GM19452 (cell line): ENCODE measurements around the gene C10orf90.

Experiments used
- ATAC-seq: cut with Tn5 transposase; IDR thresholded peaks from one replicate; pipeline ENCODE4 v1.9.1; 2021; ENCODE audit not compliant: unreplicated experiment

Gene C10orf90, protein sequence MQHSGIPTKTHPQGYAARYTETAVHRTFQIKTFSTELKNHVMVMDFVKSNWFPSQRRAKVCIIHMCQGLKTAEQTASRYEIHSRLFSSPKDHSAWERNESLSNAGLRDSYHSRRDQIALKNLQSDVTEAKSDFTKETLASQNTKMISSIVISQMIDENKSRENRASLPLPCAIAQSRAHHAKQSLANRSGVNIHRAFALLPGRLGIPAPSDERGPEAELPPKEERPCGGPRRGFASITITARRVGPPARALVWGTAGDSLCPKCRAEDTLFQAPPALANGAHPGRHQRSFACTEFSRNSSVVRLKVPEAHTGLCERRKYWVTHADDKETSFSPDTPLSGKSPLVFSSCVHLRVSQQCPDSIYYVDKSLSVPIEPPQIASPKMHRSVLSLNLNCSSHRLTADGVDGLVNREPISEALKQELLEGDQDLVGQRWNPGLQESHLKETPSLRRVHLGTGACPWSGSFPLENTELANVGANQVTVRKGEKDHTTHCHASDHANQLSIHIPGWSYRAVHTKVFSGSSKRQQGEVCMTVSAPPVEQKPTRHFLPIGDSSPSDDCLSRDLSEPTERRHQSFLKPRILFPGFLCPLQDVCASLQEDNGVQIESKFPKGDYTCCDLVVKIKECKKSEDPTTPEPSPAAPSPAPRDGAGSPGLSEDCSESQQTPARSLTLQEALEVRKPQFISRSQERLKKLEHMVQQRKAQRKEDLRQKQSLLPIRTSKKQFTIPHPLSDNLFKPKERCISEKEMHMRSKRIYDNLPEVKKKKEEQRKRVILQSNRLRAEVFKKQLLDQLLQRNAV

DNA sequence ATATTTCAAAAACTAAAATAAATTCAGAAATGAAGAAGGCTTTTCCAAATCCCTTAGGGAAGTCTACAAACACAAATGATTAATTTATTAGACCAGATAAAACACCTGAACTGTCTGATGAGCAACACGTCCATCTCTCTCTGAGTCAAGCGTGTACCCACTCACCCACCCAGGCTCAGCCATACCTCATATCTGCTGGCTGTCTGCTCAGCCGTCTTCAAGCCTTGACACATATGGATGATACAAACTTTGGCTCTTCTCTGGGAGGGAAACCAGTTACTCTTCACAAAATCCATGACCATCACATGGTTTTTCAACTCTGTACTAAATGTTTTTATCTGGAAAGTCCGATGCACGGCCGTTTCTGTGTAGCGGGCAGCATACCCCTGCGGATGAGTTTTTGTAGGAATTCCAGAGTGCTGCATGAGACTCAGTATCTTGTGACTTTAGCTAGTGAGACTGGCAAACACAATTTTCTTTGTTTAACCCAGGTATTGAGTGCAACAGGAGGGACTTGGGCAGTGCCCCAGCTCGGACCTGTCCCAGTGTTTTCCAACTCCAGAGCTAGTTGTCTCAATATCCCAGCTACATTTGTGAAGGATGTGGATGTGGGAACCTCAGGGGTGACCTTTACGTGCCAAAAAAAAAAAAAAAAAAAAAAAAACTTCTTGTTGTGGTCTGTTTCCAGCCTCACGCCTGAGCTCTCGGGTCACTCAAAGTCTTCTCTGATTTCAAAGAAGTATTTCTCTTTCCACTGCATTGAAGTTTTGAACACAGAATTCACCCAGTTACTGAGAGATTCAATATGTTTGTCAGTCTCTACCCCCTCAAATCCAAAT lies at the start of gene C10orf90:
TSS of gene C10orf90 (minus strand) at position 638 of the 839 bp plus-strand sequence. CDS start at position 425, 213 bp downstream.
- no peak for ATAC-seq

GRCh38 chr10:126716366-126716765 lies 45.9 kb upstream of the C10orf90 start:
- no peak for ATAC-seq

DNA sequence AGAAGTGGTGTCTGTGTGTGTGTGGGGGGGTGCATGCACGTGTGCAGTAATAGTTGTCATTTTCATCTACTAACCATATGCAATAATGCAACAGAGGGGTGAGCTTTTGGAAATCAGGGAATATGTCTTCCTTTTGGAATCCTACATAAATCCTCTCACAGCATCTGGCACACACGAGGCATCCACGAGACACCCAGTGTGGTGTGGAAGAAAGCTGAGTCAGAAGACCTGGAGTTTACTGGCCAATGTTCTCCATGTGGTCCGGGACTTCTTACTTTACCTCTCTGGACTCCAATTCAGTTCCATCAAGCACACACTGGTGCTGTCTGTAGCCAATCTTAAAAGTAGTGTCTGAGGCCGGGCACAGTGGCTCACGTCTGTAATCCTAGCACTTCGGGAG lies 43.1 kb upstream of the C10orf90 start:
- no peak for ATAC-seq

DNA sequence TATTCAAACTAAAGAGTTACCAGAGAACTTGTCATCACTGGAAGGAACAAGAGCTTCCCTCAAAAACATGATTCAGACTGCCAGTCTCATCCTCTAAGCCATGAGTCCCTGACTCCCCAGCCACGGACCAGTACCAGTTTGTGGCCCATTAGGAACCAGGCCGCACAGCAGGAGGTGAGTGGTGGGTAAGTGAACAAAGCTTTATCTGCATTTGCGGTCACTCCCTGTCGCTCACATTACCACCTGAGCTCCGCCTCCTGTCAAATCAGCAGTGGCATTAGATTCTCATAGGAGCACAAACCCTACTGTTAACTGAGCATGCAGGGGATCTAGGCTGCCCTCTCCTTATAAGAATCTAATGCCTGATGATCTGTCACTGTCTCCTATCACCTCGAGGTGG lies 42.2 kb upstream of the C10orf90 start:
- ATAC-seq: no peak

DNA sequence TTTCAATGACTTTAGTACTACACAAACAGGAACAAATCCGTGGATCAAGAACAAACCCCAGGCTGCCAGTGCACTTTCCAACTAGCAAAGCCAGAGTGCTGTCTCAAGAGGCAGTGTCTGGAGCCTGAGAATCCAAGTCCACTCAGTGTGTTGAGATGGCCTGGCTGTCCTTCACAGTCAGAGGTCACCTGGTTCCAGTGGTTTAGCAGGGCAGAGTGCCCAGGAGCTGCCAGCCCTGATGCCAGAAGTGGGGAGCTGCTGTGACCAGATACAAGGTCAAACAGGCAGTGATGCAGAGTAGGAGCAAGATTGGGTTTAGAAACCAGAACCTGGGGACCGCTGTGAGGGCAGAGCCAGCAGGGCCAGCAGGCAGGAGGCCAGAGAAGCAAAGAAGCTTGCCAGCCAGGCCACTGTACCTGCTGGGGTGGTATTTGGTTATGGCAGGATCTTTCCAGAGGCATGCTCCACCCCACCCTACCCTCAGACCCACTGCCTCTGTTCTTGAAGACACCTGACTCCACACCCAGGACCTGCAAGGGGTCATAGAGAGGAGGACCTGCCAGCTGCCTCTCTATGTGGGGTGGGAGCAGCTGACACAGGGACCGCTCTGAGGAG lies 35.6 kb upstream of the C10orf90 start:
- no peak for ATAC-seq

DNA sequence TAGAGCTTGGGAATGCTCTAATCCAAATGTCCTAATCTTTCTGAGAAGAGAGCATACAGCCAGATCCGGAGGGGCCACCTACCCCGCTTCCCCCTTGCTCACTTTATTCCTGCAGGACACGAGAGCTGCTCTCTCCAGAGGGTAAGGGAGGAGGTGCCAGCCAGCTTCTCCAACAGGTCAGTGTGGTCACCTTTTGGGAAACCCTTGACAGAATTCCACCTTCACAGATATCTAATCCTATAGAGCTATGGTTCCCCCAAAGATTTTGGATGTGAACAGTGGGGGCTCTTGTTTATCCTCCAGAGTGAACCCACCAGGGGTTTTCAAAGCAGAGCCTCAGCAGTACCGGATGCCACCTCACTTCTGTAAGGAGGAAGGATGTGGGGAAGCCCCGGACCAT lies 34.6 kb upstream of the C10orf90 start:
- ATAC-seq: no peak

DNA sequence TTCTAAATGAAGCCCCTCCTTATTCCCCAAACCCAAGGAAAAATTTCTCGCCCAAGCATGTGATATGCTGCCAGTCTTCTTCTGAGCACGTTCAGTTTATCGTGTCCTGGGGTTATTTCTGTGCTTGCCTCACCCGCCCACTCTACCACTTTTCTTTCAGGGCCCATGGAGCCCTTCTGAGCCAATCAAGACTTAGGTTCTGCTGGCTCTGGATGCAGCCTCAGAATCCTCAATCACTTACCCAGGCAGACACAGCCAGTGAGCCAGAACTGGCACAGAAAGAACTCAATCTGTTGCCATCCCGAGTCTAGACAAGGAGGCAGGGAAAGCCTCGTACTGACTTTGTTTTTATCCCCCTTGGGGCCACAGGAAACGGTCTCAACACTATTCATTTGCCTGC lies 34.2 kb upstream of the C10orf90 start:
- no peak for ATAC-seq

DNA sequence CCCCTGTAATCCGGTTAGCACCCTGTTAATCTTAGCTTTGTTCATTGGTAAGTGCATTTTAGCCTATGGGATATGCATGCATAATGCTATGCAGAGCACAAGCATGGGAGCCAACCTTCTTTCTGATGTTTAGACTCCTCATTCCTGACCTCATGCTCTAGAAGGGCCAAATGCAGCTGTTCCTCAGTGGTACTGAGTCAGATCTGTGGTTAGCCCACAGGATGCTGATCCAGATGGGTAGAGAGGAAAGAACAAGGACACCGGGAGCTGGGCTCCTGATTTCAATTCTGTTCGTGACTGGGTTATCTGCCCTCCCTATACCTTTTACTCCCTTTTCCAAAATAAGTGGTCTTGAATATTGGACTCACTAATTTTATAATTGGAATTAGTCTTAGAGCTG lies 31.7 kb upstream of the C10orf90 start:
- no peak for ATAC-seq

DNA sequence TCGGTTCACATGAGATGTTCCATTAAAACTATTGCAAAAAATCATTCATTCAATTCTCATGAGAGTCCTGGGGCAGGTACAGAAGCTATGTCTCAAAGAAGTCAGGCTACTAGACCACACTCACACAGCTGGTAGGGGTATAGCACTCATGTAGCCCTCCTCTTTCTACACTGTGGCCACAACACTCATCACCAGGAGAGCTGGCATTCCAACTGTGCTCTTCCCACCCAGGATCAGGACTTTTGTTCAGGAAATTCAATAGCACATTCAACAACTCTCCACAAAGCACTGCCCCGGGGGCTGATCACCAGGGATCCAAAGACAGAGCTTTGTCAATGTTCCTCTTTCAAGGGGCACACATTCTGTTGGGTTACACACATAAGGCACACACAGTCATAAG lies 31.0 kb upstream of the C10orf90 start:
- no peak for ATAC-seq

GRCh38 chr10:126696684-126697083 lies 26.2 kb upstream of the C10orf90 start:
- ATAC-seq: no peak

DNA sequence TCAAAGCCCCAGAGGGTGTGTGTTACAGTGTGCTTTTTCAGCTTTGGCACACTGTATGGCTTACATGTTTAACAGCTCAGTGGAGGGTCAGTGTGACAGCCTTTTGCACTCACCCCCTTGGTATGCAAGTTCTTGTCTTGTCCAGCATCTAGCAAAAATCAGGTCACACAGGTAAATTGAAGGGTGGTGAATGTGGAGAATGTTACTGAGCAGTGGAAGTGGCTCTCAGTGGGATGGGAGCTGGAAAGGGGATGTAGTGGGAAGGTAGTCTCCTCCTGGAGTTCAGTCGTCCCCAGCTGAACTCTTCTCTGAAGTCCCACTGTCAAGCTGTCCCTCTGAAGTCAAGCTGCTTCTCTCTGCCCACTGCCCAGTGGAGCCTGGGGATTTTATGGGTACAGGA lies 21.0 kb upstream of the C10orf90 start:
- no peak for ATAC-seq

- ATAC-seq: no peak
Measured at GRCh38 chr10:126690534-126690933, 20.0 kb upstream of the C10orf90 start.

- ATAC-seq: no peak
Measured at GRCh38 chr10:126689461-126689994, 19.0 kb upstream of the C10orf90 start.

DNA sequence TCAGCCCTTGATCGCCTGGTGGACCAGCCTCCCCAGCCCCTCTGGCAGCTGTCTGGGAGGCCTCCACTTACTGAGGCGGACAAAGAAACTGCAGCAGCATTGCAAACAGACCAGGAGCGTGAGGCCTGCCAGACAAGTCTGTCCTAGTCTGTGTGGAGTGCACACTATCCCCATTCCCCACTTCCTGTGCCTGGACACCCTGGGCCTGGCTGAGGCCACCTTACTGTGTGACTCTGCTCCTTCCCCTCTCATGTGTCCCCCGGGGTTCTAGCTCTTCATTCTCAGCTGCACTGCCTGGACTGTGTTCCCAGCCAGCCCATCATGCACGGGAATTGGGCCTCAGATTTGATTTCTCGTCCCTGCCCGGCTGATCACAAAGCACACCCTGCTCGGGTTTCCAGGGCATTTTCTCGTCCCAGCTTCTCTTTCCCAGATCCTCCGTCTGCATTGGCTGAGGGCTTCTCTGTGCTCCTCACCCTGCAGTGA lies 16.7 kb upstream of the C10orf90 start:
- no peak for ATAC-seq

- no peak for ATAC-seq
Measured at GRCh38 chr10:126686719-126687118, 16.2 kb upstream of the C10orf90 start.

- ATAC-seq: no peak
Measured at GRCh38 chr10:126686268-126686667, 15.8 kb upstream of the C10orf90 start.

GRCh38 chr10:126685756-126686155 lies 15.3 kb upstream of the C10orf90 start:
- ATAC-seq: no peak

DNA sequence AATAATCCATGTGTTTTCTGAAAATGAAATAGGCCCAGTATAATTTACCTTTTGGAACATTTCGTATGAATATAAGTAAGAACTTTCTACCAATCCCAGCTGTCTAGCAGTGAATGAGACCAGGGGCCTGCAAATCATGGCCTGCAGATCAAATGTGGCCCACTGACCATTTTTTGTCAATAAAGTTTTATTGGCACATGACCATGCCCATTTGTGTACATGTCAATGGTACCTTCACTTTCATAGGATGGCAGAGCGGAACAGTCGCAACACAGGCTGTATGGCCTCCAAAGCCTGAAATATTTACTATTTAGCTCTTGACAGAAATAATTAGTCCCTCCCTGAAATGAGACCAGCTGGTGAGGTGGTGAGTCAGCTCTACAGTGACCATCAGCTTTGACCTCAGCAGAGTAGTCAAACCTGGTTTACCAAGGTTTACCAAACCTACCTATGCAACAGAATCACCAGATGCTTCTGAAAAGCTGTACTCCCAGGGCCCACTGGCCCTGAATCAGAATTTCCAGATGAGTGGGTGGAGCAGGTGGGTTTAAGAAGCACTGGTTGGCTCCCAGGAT lies 13.8 kb upstream of the C10orf90 start:
- ATAC-seq: no peak

DNA sequence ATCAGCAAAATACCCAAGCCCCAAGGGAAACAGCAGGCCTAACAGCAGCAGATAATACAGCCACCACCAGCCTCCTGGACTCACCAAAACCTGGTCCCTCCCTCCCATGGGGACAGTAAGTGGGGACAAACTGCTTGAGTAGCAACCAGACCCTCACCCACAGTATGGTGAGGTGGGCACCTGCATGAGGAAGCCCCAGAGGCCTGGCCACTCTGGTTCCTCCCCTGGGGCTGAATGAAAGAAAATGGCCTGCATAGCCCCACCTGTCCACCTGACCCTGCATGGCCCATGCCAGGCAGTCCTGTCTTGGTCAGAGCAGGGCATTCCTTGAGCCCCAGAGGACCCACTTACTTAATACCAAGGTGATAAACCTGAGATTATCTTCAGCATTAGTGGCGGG lies 13.0 kb upstream of the C10orf90 start:
- ATAC-seq: no peak
